SK-N-SH treated with all-trans-retinoic acid at 6 μM for 48 hours (cell line): ENCODE data around the gene TCFL5.

ENCODE experiments used
- ATAC-seq: fragments of 200-7000 bp; cut with Tn5 transposase; 3 replicates; pipeline ENCODE4 v1.9.1; 2020; ENCODE audit warnings: mild to moderate bottlenecking, moderate library complexity
- ARNTL ChIP-seq: fragments of 450-650 bp; formaldehyde crosslinking; IDR thresholded peaks from 2 replicates; pipeline ENCODE4 v1.5.0; 2020; ENCODE audit warnings: low read depth, mild to moderate bottlenecking, moderate library complexity, borderline replicate concordance
- BACH2 ChIP-seq: fragments of 250-450 bp; sonication (Bioruptor Pico); IDR thresholded peaks from 2 replicates; pipeline ENCODE4 v1.9.0; 2021; ENCODE audit warnings: mild to moderate bottlenecking, borderline replicate concordance
- CREB5 ChIP-seq: fragments of 250-450 bp; sonication (Bioruptor Pico); IDR thresholded peaks from 2 replicates; pipeline ENCODE4 v1.5.1; 2020; ENCODE audit warnings: low read depth, mild to moderate bottlenecking, moderate library complexity
- ESRRG ChIP-seq: fragments of 250-450 bp; sonication (Bioruptor Pico); IDR thresholded peaks from 2 replicates; pipeline ENCODE4 v1.6.1; 2021; ENCODE audit warnings: mild to moderate bottlenecking
- GLIS3 ChIP-seq: fragments of 250-450 bp; sonication (Bioruptor Pico); IDR thresholded peaks from 2 replicates; pipeline ENCODE4 v1.5.0; 2020; ENCODE audit warnings: mild to moderate bottlenecking, moderate library complexity
- OSR1 ChIP-seq: fragments of 250-450 bp; sonication (Bioruptor Pico); IDR thresholded peaks from 2 replicates; pipeline ENCODE4 v1.8.0; 2022; ENCODE audit warnings: moderate library complexity, mild to moderate bottlenecking, inconsistent platforms
- PPARA ChIP-seq: fragments of 250-450 bp; sonication (Bioruptor Pico); IDR thresholded peaks from 2 replicates; pipeline ENCODE4 v1.5.0; 2020; ENCODE audit warnings: mild to moderate bottlenecking, borderline replicate concordance
- RARB ChIP-seq: fragments of 250-450 bp; sonication (Bioruptor Pico); IDR thresholded peaks from 2 replicates; pipeline ENCODE4 v1.8.0; 2021; ENCODE audit warnings: mild to moderate bottlenecking, moderate library complexity
- SNAI2 ChIP-seq: fragments of 250-450 bp; sonication (Bioruptor Pico); IDR thresholded peaks from 2 replicates; pipeline ENCODE4 v1.5.0; 2020; ENCODE audit warnings: mild to moderate bottlenecking, moderate library complexity
- TCF4 ChIP-seq: fragments of 250-450 bp; sonication (Bioruptor Pico); IDR thresholded peaks from 2 replicates; pipeline ENCODE4 v1.8.0; 2021; ENCODE audit warnings: mild to moderate bottlenecking, moderate library complexity, borderline replicate concordance
- TOX ChIP-seq: fragments of 250-450 bp; sonication (Bioruptor Pico); IDR thresholded peaks from 2 replicates; pipeline ENCODE4 v1.8.0; 2021; ENCODE audit warnings: mild to moderate bottlenecking, moderate library complexity, borderline replicate concordance
- TSHZ2 ChIP-seq: fragments of 250-450 bp; sonication (Bioruptor Pico); IDR thresholded peaks from 2 replicates; pipeline ENCODE4 v1.5.0; 2020; ENCODE audit warnings: mild to moderate bottlenecking, moderate library complexity
- ZC3H10 ChIP-seq: fragments of 250-450 bp; sonication (Bioruptor Pico); IDR thresholded peaks from 2 replicates; pipeline ENCODE4 v1.5.1; 2021; ENCODE audit warnings: mild to moderate bottlenecking, moderate library complexity
- ZFP3 ChIP-seq: fragments of 250-450 bp; sonication (Bioruptor Pico); IDR thresholded peaks from 2 replicates; pipeline ENCODE4 v1.5.0; 2020; ENCODE audit warnings: mild to moderate bottlenecking, moderate library complexity
- ZFP30 ChIP-seq: fragments of 450-650 bp; formaldehyde crosslinking; IDR thresholded peaks from 2 replicates; pipeline ENCODE4 v1.5.0; 2022; ENCODE audit warnings: mild to moderate bottlenecking, moderate library complexity
- ZNF565 ChIP-seq: fragments of 450-650 bp; formaldehyde crosslinking; conservative IDR thresholded peaks from 2 replicates; pipeline ENCODE4 v1.5.0; 2020; ENCODE audit warnings: low read depth, mild to moderate bottlenecking, moderate library complexity

Gene TCFL5

GRCh38 chr20:62841705-62842212, 19.9 kb downstream of the TCFL5 start:
- TF ChIP-seq ZNF565 (no peak), ZFP30 (CRISPR knock-in tag) (no peak), TCF4 (CRISPR knock-in tag) (no peak), RARB (CRISPR knock-in tag) (no peak), ARNTL (CRISPR knock-in tag) (no peak), CREB5 (no peak), OSR1 (CRISPR knock-in tag) (no peak), ESRRG (CRISPR knock-in tag) (no peak), PPARA (CRISPR knock-in tag) (no peak), BACH2 (no peak)
- no peak for ATAC-seq

GRCh38 chr20:62840244-62841197, 21.1 kb downstream of the TCFL5 start:
- TF ChIP-seq TSHZ2, result no peak
- TF ChIP-seq BACH2, result no peak
- TF ChIP-seq ZNF565, result no peak
- TF ChIP-seq ZC3H10, result no peak
- TF ChIP-seq TOX (CRISPR knock-in tag), result no peak
- TF ChIP-seq ZFP30 (CRISPR knock-in tag), result no peak
- TF ChIP-seq, all 23 proteins: peak for 0
- ATAC-seq, result no peak

- TF ChIP-seq GLIS3 (no peak), ZC3H10 (no peak), SNAI2 (no peak)
- ATAC-seq, result no peak
Observed at GRCh38 chr20:62839816-62840215, 21.8 kb downstream of the TCFL5 start.

- ATAC-seq, result no peak; the same call in 2 of the 3 replicates
Observed at GRCh38 chr20:62839261-62839660, 22.4 kb downstream of the TCFL5 start.

GRCh38 chr20:62838128-62838891, 23.3 kb downstream of the TCFL5 start:
- TF ChIP-seq ARNTL (CRISPR knock-in tag) (no peak), TCF4 (CRISPR knock-in tag) (peak; percentile 62; the same call in 1 of the 2 replicates)
- ATAC-seq, result peak; percentile 81

More at GRCh38 chr20:62839261-62839660, 22.4 kb downstream of the TCFL5 start:
- no peak for TF ChIP-seq ZFP3

GRCh38 chr20:62837790-62838127, 23.9 kb downstream of the TCFL5 start:
- ATAC-seq, result no peak

More at GRCh38 chr20:62837790-62838127, 23.9 kb downstream of the TCFL5 start:
- no peak for TF ChIP-seq CREB5
- TF ChIP-seq GLIS3, result no peak
- TF ChIP-seq TSHZ2, result no peak
